T47D (cell line): Measurements from ENCODE around the gene ZNF605.
"Not testable (repeated sequence)": the region's sequence is repeated elsewhere in the genome, so short reads cannot be mapped to it uniquely, and the experiment has no call there.

Source experiments
- DNase-seq, 2 experiments: peaks; one replicate each; pipeline versions ENCODE4 v3.0.0 to v3.0.0-alpha.2; 2011 to 2012; ENCODE audit warnings: low read depth in 1 of 2, low spot score in 1 of 2
- JUND ChIP-seq: IDR thresholded peaks from 2 replicates; pipeline ENCODE4 v1.6.1; 2012; ENCODE audit warnings: low read depth
- in situ Hi-C: cut with HindIII; loops from 2 replicates; pipeline ENCODE4 v1.10.0; 2016; ENCODE audit warnings: low sequenced_read_pairs, low pct_unique_long_range_greater_than_20kb

ZNF605 gene

DNA sequence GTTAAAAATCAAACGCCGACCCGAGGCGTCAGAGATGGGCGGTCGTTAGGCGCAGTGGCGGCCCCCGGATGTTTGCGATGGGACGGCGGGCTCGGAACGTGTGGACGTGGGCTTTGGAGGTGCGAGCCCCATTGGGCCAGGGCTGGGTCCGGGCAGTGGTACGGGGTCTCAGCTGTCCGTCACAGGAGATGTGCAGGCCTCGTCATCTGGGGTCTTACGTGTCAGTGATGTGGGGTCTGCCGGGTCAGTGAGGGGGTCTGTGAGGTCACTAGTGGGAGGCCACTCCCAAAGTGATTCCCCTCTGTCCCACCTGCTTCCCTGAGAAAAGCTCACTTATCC lies 47.1 kb downstream of the ZNF605 start:
- no peak for TF ChIP-seq JUND
- in situ Hi-C loops: no loop called here
- no peak for DNase-seq

DNA sequence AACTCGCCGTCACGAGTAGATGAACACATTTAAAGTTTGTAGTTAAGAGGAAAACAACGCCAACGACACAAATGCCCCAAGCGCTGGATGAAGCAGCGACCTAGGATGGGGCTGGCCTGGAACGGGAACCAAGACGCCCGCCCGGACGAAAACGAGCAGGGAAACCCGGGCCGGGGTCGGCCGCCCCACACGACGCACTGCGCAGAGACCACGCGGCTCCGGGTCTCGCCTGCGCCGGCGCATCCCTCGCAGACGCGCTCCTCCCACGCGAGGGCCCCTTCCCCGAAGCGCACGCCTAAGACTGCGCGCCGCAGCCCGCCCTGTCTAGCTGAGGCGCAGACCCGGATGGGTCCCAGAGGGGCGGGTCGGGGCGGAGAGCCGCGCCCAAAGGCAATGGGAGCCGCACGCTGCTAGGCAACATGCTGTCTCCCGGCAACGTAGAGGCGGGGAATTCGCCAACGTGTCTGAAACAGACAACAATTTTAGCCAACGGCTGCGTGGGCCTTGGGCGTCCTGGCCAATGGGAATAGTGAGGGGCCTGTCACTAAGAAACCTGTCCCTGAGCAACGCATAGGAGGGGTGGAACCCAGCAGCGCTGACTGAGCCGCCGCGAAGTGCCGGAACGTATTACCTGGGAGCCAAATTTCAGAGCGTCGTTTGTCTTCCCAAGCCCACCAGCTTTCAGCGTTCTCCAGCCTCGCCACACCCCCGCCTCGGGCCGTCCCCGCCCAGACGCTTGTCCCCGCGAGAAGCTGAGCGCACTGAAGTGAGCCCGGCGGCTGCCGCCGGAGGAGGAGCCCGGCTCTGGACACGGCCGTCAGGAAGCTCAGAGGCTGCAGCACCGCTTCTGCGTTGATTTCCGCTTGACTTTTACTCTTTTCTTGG lies 47.7 kb downstream of the ZNF605 start:
- DNase-seq: peak; percentile 98 to 100

DNA sequence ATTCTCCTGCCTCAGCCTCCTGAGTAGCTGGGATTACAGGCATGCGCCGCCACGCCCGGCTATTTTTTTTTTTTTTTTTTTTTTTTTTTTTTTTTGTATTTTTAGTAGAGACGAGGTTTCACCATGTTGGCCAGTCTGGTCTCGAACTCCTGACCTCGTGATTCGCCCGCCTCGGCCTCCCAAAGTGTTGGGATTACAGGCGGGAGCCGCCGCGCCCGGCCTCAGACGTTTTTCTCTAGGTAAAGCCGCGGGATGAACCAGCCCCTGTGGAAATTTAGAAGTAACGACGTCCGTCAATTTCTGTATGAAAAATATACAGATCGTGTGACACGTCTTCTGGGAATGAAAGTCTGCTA lies 48.3 kb downstream of the ZNF605 start:
- DNase-seq, in situ Hi-C loops: not testable (repeated sequence)

More for the DNA sequence above, 47.7 kb downstream of the ZNF605 start:
- in situ Hi-C loops: no loop called here
- TF ChIP-seq JUND: no peak

DNA sequence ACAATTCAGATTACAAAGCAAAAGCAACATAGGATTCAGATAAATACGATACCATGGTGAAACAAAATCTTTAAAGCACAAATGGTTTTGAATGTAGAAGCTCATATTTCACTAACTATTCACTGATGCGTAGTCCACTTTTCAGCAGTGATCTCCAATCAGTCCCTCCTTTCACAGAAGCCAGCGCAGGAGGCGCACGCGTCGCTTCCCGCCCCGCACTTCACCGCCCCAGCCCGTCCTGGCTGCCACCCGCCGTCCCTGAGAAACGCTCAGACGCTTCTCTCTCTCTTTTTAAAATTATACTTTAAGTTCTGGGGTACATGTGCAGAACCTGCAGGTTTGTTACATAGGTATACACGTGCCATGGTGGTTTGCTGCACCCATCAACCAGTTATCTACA lies 48.9 kb downstream of the ZNF605 start:
- no peak for DNase-seq
- in situ Hi-C loops: no loop called here
- no peak for TF ChIP-seq JUND

DNA sequence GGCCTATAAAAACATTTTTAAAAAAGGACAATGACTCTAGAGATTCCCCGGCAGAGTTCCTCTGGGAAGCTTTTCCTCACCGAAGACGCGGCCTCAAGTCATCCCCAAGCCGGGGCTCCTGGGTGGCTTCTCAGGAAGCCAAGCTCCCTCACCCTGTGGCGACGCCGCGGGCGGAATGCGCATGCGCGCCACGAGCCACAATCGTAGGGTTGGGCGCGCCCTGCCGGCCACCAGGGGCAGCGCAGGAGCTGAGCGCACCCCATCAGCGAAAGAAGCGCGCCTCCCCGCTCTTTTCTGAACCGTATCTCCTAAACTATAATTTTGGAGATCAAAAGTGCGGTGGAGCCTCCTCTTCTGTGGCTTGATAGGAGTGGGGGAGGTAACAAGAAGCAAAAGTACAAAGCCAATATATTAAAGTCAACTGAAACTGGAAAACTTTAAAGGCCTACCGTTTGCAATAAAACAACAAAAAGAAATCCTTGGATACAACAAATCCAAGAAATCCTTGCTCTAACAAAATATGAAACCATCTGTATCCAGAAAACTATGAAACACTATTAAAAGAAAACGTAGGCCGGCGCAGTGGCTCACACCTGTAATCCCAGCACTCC lies 51.3 kb downstream of the ZNF605 start:
- TF ChIP-seq JUND: no peak
- DNase-seq: peak; percentile 23 to 70
- in situ Hi-C loops: no loop called here

DNA sequence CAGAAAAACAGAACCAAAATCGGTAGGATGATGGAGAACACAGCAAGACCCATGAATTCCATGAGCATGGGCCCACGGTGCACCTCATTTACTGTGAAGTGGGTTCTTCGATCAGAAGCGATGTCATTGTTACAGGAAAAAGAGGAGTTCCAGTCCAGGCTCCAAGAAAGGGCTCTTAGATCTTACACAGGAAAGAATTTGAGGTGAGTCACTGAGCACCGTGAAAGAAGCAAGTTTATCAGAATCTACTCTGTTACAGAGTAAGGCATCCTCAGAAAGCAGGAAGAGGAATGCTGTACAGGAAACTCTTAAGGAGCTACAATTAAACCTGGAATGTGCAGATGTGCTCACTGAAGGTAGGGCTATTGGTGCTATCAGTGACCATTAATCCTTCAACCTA lies 57.1 kb downstream of the ZNF605 start:
- TF ChIP-seq JUND: no peak
- DNase-seq: no peak
- in situ Hi-C loops: no loop called here

DNA sequence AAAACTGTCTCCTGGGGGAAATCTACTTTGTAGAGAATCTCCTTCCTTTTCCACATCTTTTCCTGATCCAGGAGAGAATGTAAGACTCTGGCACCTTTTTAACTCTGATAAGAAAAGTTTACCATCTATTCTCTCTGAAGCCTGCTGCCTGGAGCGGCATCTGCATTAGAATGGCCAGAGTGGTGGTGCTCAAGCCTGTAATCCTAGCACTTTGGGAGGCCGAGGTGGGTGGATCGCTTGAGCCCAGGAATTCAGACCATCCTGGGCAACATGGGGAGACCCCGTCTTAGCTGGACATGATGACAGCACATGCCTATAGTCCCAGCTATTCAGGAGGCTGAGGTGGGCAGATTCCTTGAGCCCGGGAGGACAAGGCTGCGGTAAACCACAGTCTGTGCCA lies 67.3 kb downstream of the ZNF605 start:
- TF ChIP-seq JUND: no peak
- DNase-seq: no peak
- in situ Hi-C loops: no loop called here

DNA sequence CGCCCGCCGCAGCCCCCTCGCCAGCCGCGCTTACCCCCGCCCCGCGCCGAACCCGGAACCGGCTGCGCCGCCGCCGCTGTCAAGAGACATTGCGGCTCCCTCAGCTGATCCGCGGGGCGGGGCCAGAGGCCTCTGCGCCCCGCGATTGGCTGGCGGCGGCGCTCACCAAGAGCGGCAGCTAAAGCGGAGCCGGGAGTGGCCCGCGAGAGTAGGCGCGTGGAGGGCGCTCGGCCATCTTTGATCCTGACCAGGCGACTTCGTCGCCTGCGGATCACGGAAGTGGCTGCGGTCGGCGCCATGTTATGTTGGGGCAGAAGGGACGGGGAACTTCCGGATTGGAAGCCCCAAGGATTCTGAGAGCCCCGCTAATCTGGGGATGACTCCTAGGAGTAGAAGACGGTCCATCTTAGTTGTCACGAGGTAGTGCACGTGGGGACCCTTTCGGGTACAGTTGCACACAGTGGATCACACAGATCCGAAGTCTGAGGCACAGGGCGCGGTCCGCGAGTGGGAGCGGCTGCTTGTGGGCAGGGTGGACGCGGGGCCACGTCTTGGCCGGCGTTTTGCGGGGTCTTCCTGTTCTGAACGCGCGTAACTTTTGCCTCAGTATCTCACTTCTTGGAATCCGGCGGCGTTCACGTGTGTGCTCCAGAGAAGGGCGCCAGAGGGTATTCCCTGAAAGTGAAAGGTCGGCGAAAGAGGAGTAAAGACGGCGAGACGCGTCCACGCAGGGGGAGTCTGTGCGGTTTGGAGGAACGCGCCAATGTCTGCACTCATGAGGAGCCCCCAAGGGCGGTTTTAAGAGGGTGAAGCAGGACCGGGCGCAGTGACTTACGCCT lies 68.4 kb downstream of the ZNF605 start, which contains the start of gene CHFR:
CHFR (minus strand) TSS at position 93 of the 839 bp plus-strand sequence. CDS start 277 bp downstream, outside the sequence.
- in situ Hi-C loops: no loop called here
- no peak for TF ChIP-seq JUND
- DNase-seq: peak; percentile 97 to 99

DNA sequence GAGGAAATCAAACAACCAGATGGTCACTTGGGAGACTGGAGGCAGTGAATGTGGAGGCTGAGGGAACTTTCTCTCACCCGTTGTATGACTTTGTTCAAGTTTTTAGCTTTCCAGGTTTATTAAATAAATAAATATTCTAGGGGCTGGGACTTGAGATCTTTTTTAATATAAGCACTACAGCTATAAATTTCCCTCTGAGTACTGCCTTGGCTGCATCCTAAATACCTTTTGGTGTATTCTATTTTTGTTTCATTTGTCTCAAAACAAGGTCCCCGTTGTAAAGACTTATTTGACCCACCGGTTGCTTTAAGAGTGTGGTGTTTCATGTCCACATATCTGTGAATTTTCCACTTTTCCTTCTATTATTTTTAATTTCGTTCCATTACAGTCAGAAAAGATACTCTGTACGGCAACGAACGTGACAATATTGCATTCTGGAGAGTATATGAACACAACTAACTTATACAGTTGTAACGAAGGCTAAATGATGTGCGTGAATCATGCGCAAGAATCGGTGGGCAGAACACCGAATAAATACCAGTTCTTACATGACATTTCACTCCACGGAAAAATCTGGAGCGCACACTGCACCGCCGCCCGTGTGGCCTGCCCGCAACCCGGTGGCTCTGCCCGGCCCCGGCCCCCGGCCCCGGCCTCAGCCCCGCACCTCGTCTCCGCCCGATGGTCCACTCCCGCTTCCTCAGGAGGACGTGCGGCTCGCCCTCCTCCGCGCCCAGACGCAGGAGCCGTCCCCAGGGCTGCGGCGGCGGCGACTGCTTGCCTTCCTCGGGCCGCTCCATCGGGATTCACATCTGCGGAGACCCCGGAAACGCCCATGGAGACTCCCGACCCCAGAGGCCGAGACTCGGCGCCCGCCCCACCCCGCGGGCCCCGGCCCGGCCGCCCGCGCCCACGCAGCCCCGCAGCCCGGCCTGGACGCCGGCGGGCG lies 69.3 kb downstream of the ZNF605 start:
- in situ Hi-C loops: no loop called here
- peak in 1 of 2 experiments; percentile 21 for DNase-seq
- no peak for TF ChIP-seq JUND

DNA sequence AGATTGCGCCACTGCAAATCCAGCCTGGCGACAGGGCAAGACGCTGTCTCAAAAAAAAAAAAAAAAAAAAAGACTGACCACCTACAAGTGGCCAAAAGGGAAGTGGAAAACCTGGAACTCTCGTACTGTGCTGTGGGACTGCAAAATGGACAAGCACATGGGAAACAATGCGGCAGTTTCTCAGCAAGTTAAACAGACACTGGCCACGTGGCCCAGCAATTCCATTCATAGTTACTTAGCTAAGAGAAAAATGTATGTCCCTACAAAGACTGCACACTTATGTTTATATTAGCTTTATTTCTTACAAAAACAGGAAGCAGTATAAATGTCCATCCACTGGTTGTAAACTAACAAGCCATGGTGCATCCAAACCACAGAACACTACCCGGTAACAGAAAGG lies 74.3 kb downstream of the ZNF605 start:
- no peak for TF ChIP-seq JUND
- DNase-seq: no peak
- in situ Hi-C loops: no loop called here

DNA sequence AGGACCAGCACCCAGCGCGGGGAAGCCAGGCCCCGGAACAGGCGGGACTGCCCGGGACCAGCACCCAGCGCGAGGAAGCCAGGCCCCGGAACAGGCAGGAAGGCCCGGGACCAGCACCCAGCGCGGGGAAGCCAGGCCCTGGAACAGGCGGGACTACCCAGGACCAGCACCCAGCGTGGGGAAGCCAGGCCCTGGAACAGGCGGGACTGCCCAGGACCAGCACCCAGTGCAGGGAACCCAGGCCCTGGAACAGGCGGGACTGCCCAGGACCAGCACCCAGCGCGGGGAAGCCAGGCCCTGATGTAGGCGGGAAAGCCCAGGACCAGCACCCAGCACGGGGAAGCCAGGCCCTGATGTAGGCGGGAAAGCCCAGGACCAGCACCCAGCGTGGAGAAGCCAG lies 81.5 kb downstream of the ZNF605 start:
- in situ Hi-C loops, DNase-seq: not testable (repeated sequence)

DNA sequence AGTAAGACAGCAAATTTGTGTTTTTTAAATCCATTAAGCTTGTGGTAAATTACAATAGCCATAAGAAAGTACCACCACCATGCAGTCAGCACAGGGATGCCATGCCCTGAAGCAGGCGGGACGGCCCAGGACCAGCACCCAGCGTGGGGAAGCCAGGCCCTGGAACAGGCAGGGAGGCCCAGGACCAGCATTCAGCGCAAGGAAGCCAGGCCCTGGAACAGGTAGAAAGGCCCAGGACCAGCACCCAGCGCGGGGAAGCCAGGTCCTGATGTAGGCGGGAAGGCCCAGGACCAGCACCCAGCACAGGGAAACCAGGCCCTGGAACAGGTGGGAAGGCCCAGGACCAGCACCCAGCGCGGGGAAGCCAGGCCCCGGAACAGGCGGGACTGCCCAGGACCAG lies 81.9 kb downstream of the ZNF605 start:
- in situ Hi-C loops: no loop called here
- TF ChIP-seq JUND: no peak
- no peak for DNase-seq
